ENCODE data around the gene CST9.

The CST9 gene

GRCh38 chr20:23605867-23606651, at the start of gene CST9:
Gene CST9, minus strand, starts transcription at chr20:23605917. Its CDS starts 53 bp downstream, at chr20:23605864.
- no peak for DNase-seq (ENCODE audit: low spot score)

DNA sequence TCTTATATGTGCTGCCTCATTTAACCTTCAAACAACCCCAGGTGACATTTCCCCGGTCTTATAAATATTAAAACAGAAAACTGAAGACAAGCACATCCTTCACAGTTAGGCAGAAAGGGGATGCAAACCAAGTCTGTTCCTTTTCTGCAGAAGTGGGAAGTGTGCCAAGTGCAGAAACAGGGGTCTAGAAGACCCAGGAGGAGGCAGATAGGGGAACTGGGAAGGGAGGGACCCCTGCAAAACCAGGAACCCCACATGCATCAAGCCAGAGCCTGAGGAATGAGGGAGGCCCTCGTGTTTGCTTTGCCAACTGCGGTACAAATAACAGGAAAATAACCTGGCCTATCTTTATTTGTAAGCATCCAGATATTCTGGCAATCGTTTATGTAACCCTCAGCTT, 49.0 kb upstream of the CST9 start:
- DNase-seq (ENCODE audit: low spot score): no peak

GRCh38 chr20:23654000-23654399, 48.3 kb upstream of the CST9 start:
- no peak for DNase-seq (ENCODE audit: low spot score)

GRCh38 chr20:23653400-23653938, 47.8 kb upstream of the CST9 start:
- no peak for DNase-seq (ENCODE audit: low spot score)

DNA sequence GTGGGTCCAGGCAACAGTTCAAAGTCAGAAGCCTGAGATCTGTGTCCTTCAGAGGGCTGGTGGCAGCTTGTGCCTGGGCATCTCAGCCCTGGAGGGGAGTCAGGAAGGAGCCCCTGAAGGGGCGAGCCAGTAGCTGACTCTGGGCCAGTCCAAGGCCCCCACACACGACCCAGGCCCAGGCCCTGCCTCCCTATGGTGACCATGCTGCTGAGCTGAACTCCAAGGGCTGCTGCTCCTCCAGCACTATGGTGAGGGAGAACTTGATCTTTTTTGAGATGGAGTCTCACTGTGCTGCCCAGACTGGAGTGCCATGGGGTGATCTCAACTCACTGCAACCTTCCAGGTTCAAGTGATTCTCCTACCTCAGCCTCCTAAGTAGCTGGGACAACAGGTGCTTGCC, 47.2 kb upstream of the CST9 start:
- no peak for DNase-seq (ENCODE audit: low spot score)

- no peak for DNase-seq (ENCODE audit: low spot score)
These were observed 46.7 kb upstream of the CST9 start for GRCh38 chr20:23652371-23652770.

GRCh38 chr20:23651117-23651516, 45.4 kb upstream of the CST9 start:
- no peak for DNase-seq (ENCODE audit: low spot score)

DNA sequence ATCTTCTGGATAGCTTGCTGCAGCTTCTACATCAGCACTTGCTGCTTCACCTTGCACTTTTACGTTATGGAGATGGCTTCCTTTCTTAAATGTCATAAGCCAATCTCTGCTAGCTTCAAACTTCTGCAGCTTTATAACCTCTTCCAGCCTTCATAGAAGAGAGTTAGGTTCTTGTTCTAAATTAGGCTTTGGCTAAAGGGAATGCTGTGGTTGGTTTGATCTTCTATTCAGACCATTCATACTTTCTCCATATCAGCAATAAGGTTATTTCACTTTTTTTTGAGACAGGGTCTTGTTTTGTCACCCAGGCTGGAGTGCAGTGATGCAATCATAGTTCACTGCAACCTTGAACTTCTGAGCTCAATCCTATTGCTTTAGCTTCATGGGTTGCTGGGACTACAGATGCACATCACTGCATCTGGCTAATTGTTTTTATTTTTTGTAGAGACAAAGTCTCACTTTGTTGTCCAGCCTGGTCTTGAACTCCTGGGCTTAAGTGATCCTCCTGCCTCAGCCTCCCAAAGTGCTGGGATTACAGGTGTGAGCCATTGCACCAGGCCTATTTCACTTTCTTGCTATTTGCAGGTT, 44.2 kb upstream of the CST9 start:
- DNase-seq (ENCODE audit: low spot score): no peak

DNA sequence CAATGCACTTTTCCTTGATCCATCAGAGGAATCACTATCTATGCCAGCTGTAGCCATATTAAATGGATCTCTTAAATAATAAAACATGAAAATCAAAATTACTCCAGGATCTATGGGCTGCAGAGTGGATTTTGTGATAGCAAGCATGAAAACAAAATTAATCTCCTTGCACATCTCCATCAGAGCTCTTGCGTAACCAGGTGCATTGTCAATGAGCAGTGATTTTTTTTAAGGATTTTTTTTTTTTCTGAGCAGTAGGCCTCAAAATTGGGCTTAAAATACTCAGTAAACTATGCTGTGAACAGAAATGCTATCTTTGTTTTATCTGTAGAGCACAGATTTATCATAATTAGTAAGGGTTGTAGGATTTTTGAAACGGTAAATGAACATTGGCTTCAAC, 43.5 kb upstream of the CST9 start:
- DNase-seq (ENCODE audit: low spot score): no peak

GRCh38 chr20:23647346-23647745, 41.6 kb upstream of the CST9 start:
- no peak for DNase-seq (ENCODE audit: low spot score)

DNA sequence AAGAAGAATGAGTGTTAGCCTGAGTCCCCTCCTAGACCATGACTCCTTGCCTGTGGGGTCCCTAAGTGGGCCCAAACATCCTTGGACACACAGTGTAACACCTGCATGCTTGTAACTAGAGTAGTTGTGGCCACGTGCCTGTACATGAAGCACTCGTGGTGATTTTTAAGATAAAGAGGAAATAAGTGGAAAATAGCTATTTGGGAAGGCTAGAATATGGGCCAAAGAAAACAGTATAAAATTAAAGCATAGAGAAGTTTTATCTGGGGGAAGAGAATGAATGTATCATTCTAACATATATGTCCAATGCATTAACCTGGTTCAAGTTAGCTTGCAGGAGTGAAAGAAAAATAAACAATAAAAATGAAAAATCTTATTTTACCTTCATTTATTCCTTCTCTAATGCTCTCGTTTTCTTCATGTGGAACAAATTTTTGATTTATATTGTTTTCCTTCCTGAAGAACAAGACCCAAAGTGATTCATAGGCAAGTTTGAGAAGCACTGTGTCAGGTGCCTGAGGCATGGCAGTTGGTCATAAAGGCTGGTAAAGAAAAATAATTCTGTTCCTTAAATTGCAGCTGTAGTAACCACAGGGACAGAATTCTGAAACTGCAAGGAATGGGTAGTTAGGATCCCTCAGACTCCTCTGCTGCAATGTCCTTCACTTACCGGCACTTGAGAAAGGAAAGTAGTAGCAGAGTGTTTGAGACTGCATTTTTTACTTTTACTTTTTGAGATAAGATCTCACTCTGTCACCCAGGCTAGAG, 40.6 kb upstream of the CST9 start:
- no peak for DNase-seq (ENCODE audit: low spot score)

GRCh38 chr20:23645575-23645974, 39.9 kb upstream of the CST9 start:
- no peak for DNase-seq (ENCODE audit: low spot score)

DNA sequence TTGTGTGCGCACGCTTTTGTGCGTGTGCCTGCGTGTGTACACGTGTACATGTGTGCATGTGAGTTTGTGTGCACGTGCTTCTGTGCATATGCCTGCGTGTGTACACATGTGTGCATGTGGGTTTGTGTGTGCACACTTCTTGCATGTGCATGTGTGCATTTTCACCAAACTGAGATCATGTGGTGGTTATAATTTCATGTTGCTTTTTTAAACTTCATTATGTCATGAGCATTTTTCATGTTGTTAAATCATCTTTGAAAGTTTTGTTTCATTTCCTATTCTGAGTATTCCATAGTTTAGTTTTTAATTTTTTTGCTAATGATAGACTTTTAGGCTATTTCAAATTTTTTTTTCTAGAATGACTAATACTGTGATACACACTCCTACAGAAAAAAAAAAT, 38.4 kb upstream of the CST9 start:
- no peak for DNase-seq (ENCODE audit: low spot score)

DNA sequence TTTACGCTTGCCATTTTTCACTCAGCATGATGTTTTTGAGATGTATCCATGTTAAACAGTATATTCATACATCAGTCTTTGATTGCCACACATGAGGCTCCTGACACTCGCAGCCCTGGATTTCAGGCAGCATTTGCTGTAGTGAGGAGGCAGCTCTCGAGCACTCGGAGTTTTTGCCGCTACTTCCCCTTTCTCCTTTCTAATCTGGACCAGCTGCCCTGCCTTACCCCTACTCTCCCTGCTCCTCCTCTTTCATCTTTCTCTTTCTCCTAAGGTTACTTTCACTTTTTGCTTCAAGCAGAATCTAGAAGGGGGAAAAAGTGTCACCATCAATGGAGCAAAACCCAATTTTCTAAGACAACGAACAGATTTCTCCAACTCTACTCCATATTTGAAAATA, 37.9 kb upstream of the CST9 start:
- DNase-seq (ENCODE audit: low spot score): no peak

GRCh38 chr20:23641936-23642751, 36.4 kb upstream of the CST9 start:
- DNase-seq (ENCODE audit: low spot score): no peak

DNA sequence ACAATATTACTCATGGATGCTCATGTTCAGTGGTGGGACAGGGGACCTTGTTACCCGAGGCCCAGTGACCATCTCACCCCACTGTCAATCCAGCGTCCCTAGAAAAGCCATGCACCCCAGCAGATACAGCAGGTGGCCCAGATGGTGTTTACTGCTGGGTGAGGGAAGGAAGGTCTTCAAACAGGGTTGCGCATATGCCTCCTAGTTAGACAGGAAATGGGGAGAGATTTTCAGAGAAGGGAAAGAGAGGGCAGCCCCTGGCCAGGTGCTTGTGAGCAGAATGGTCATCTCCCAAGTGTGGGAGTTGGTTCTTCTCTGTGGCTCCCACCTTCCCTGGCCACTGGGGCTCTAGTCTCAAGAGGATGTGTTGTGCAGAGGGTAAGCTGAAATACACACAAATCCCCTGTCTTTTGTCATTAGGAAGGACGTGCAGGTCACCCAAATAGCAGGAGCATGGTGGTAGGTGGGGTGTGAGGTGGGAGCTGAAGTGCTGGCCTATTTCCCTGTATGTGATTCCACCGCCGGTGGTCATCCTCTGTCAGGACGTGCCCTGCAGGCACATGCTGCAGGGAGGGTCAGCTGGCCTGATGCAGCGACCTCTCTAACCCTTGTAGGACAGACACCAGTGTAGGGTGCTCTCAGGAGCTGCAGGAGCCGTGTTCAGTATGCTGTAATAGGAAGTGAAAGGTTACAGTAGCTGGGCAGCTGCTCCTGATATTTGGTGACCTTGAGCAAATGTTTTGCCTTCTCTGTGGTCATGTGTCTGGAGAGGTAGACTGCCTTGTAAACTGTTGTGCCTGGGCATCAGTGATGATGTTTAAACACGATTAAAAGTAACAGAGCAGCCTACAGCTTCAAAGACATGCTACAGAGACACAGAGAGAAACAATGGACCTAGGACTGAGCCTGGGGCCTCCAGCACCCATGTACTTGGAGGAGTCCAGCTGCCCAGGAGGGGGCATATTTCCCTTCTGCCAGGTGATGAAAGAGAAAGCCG, 35.3 kb upstream of the CST9 start:
- DNase-seq (ENCODE audit: low spot score): no peak

DNA sequence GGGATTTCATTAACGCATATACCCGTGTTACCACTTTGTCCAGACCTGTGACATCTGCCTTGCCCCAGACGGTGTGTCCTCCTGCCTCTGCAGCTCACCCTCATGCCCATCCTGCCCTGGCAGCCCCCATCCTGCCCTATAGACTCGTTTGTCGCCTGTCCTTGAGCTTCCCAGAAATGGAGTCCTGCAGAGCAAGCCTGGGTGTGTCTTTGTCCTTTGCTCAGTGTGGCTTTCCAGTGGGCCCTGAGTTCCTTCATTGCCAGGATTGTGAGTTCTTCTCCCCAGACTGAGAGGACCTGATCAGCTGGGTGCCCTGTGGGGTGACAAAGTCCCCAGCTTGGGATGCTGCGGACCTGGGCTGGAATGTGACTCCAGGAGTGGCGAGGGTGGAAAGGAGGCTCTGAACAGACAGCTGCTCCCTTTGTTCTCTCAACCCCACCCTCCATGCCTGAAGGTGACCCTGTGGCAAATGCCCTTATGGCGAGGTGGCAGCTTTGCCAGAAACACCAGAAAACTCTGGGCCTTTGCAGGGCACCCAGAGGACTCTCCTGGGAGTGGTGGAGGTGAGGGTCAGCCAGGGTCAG, 34.4 kb upstream of the CST9 start:
- DNase-seq (ENCODE audit: low spot score): no peak

DNA sequence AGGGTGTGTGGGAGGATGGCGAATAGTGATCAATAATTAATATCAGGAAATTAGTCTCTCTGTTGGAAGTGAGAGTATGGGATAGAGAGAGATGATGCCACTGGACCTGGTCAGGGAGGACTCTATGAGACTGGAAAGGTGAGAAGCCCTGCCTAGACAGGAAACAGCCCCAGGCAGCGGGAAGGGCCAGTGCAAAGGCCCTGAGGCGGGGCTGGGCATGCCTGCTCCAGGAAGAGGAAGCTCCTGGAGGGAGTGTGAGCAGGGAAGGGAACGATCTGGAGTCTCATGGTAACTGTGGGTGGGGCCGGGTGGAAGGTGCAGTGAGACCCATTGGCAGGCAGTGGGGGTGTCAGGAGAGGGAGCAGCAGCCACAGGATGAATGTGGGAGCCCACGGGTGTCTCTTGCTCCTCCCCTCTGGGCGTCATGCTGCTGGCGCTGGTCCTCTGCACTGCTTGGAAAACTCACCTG, 33.8 kb upstream of the CST9 start:
- DNase-seq (ENCODE audit: low spot score): no peak

DNA sequence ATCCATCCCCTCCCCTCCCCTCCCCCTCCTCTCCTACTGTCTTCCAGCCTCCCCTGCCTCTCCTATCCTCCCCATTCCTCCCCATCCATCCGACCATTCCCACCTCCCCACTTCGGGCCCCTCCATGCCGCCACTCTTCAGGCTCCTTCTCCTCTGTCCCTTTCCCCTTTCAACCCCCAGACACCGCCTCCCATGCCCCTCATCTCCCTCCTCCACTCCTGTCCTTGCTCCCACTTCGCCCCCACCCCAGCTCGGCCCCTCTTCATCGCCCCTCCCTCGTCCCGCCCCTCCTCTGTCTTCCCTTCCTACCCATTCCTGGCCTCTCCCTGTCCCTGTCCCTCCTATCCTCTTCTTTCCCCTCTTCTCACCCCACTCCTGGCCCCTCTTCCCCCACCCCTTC, 32.6 kb upstream of the CST9 start:
- no peak for DNase-seq (ENCODE audit: low spot score)

All from CD4-positive, alpha-beta T cell treated with Interleukin-2 at 100 ng/mL for 4 hours (primary cell).